Measurements from ENCODE around the gene DDR2. TPM values are rescaled to one million over a fixed set of nuclear protein-coding genes. Genes with fewer than 3 reads are reported as not detected.

The DDR2 gene
- total RNA-seq, 1 experiment from 2014 or later = 4.9 TPM

DNA sequence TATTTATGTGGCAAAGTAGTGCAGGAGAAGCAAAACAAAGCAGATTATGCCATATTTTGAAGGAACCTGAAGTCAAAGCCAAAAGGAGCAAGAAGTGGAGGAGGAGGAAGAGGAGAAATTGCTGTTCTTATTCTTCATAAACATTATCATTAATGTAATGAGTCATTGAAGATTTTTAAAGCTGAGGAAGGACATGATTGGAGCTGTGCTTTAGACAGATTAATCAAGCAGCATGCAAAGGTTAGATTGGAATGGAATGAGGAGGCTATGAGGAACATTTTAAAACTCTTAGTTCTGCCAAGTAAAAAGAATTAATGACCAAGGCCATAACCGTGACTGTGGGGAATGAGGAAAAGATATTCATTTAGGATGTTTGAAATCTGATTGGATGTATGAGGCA is 125.2 kb downstream of the DDR2 start:
- Mint-ChIP-seq H3K4me3 (ENCODE audit: unreplicated experiment) (no peak overlapping the region), H3K4me1 (ENCODE audit: insufficient read depth, unreplicated experiment) (no peaks in the 10 kb centered on the region), H3K27ac (ENCODE audit: low read depth, unreplicated experiment) (no peak overlapping the region), H3K9me3 (ENCODE audit: unreplicated experiment) (no peaks in the 10 kb centered on the region), H3K27me3 (ENCODE audit: insufficient read depth, unreplicated experiment) (no peaks in the 10 kb centered on the region), H3K36me3 (ENCODE audit: insufficient read depth, unreplicated experiment) (no peaks in the 10 kb centered on the region)
- ChIA-PET POLR2A (no interaction called here), CTCF (interaction anchor here (0.7 kb wide), 1 partner anchor 144 kb away, joined by 3 read pairs; no protein-coding TSS in a partner anchor)
- BruUV-seq (replicated peaks) = no TSS peak
- no peak for DNase-seq (ENCODE audit: unreplicated experiment)
- no peak for TF ChIP-seq CTCF (IDR thresholded peaks at IDR 0.05; ENCODE audit: unreplicated experiment)
- intact Hi-C loops (cut with micrococcal nuclease) = no loop called here

DNA sequence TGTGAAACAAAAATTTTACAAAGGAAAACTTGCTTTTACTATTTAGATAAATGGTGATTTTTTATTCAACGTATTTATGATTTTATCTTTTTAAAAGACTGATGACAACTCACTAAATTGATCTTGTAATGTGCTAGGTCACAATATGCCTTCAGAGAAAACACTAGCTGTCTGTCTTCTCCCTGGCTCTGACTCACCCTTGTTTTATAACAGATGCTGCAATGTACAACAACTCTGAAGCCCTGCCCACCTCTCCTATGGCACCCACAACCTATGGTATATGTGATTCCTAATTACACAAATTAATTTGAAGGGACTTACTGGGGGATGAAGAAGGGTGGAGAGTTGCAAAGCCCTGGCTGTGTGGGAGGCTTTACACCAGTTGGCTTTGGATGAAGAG is 133.5 kb downstream of the DDR2 start:
- H3K27ac Mint-ChIP-seq (ENCODE audit: low read depth, unreplicated experiment) = no peak overlapping the region
- ChIA-PET POLR2A (interaction anchor here (0.6 to 1.4 kb wide), 2 partner anchors 8 to 13 kb away, joined by 3 to 5 read pairs; no protein-coding TSS in a partner anchor), CTCF (interaction anchor here (0.7 to 1.7 kb wide), 3 partner anchors 34 to 153 kb away, joined by 3 to 5 read pairs (median 4); no protein-coding TSS in a partner anchor)
- peaks cover 5% of the 10 kb centered on the region for H3K4me1 Mint-ChIP-seq (ENCODE audit: insufficient read depth, unreplicated experiment)
- DNase-seq (ENCODE audit: unreplicated experiment) = peak; percentile 27
- no peaks in the 10 kb centered on the region for H3K36me3 Mint-ChIP-seq (ENCODE audit: insufficient read depth, unreplicated experiment)
- H3K9me3 Mint-ChIP-seq (ENCODE audit: unreplicated experiment) = peaks cover 6% of the 10 kb centered on the region
- BruUV-seq (replicated peaks) = no TSS peak
- no peak overlapping the region for H3K4me3 Mint-ChIP-seq (ENCODE audit: unreplicated experiment)
- H3K27me3 Mint-ChIP-seq (ENCODE audit: insufficient read depth, unreplicated experiment) = no peaks in the 10 kb centered on the region
- TF ChIP-seq CTCF (IDR thresholded peaks at IDR 0.05; ENCODE audit: unreplicated experiment) = no peak
- intact Hi-C loops (cut with micrococcal nuclease) = no loop called here

DNA sequence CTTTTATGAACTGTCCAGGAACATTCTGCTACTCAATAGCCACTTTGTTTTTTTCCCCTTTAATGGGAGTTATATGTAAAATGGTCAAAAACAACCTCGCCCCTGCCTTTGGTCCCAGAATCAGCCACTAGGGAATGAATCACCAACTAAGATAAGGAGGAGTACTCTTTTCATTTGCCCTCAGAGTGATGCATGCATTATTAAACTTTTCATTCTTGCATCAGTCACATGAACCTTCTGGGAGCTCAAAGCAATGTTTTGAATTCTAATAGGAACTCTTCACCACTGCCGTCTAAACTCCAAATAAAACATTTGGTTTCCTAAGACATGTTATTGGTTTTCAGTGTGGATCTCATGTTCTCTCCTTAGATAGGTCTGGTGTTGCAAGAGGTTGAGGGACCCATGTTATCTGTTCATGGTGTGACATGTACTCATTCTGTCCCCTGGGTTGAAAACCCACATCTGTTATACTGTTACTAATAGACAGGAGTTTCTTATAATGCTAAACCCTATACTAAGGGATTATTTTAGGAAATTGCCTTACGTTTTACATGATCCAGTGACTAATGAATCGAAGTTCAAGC is 140.4 kb downstream of the DDR2 start:
- intact Hi-C loops (cut with micrococcal nuclease) = no loop called here
- no peaks in the 10 kb centered on the region for H3K9me3 Mint-ChIP-seq (ENCODE audit: unreplicated experiment)
- ChIA-PET POLR2A (no interaction called here), CTCF (no interaction called here)
- no peak for TF ChIP-seq CTCF (IDR thresholded peaks at IDR 0.05; ENCODE audit: unreplicated experiment)
- H3K27ac Mint-ChIP-seq (ENCODE audit: low read depth, unreplicated experiment) = no peak overlapping the region
- no TSS peak for BruUV-seq (replicated peaks)
- H3K4me1 Mint-ChIP-seq (ENCODE audit: insufficient read depth, unreplicated experiment) = no peaks in the 10 kb centered on the region
- H3K36me3 Mint-ChIP-seq (ENCODE audit: insufficient read depth, unreplicated experiment) = peaks cover 5% of the 10 kb centered on the region
- DNase-seq (ENCODE audit: unreplicated experiment) = no peak
- H3K4me3 Mint-ChIP-seq (ENCODE audit: unreplicated experiment) = no peak overlapping the region
- no peaks in the 10 kb centered on the region for H3K27me3 Mint-ChIP-seq (ENCODE audit: insufficient read depth, unreplicated experiment)

GRCh38 chr1:162774007-162774406 is 141.7 kb downstream of the DDR2 start:
- intact Hi-C loops (cut with micrococcal nuclease) = no loop called here

More at GRCh38 chr1:162774007-162774406, 141.7 kb downstream of the DDR2 start:
- peaks cover 5% of the 10 kb centered on the region for H3K36me3 Mint-ChIP-seq (ENCODE audit: insufficient read depth, unreplicated experiment)
- no peak for TF ChIP-seq CTCF (IDR thresholded peaks at IDR 0.05; ENCODE audit: unreplicated experiment)
- no peak overlapping the region for H3K27ac Mint-ChIP-seq (ENCODE audit: low read depth, unreplicated experiment)
- ChIA-PET CTCF (interaction anchor here (0.6 to 1.0 kb wide), 3 partner anchors 16 to 96 kb away, joined by 3 to 5 read pairs (median 4); no protein-coding TSS in a partner anchor), POLR2A (interaction anchor here (0.6 kb wide), 1 partner anchor 8 kb away, joined by 3 read pairs; no protein-coding TSS in a partner anchor)
- H3K9me3 Mint-ChIP-seq (ENCODE audit: unreplicated experiment) = no peaks in the 10 kb centered on the region
- BruUV-seq (replicated peaks) = no TSS peak
- no peak overlapping the region for H3K4me3 Mint-ChIP-seq (ENCODE audit: unreplicated experiment)
- DNase-seq (ENCODE audit: unreplicated experiment) = no peak
- H3K27me3 Mint-ChIP-seq (ENCODE audit: insufficient read depth, unreplicated experiment) = no peaks in the 10 kb centered on the region
- no peaks in the 10 kb centered on the region for H3K4me1 Mint-ChIP-seq (ENCODE audit: insufficient read depth, unreplicated experiment)
